GM10266 (cell line): ENCODE results near the gene ANKRD2.

ENCODE experiments used
- DNase-seq: peaks from one replicate; pipeline ENCODE4 v3.0.0; 2012; ENCODE audit errors: extremely low spot score
- TF ChIP-seq, protein P1 (sequence below): IDR thresholded peaks from 2 replicates; pipeline ENCODE4 v1.5.1; 2012; ENCODE audit warnings: mild to moderate bottlenecking, low read depth; ENCODE audit not compliant: control insufficient read depth, insufficient read depth; ENCODE audit errors: missing control alignments

The ANKRD2 gene

GRCh38 chr10:97611473-97611872 is 38.9 kb downstream of the ANKRD2 start:
- TF ChIP-seq, protein P1, sequence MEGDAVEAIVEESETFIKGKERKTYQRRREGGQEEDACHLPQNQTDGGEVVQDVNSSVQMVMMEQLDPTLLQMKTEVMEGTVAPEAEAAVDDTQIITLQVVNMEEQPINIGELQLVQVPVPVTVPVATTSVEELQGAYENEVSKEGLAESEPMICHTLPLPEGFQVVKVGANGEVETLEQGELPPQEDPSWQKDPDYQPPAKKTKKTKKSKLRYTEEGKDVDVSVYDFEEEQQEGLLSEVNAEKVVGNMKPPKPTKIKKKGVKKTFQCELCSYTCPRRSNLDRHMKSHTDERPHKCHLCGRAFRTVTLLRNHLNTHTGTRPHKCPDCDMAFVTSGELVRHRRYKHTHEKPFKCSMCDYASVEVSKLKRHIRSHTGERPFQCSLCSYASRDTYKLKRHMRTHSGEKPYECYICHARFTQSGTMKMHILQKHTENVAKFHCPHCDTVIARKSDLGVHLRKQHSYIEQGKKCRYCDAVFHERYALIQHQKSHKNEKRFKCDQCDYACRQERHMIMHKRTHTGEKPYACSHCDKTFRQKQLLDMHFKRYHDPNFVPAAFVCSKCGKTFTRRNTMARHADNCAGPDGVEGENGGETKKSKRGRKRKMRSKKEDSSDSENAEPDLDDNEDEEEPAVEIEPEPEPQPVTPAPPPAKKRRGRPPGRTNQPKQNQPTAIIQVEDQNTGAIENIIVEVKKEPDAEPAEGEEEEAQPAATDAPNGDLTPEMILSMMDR = no peak
- DNase-seq = no peak

- no peak for DNase-seq
- TF ChIP-seq, protein P1 = no peak
These were observed 39.8 kb downstream of the ANKRD2 start for GRCh38 chr10:97612386-97612785.

GRCh38 chr10:97618285-97618684 is 45.7 kb downstream of the ANKRD2 start:
- DNase-seq = no peak
- TF ChIP-seq, protein P1 = no peak

GRCh38 chr10:97618733-97619132 is 46.2 kb downstream of the ANKRD2 start:
- no peak for DNase-seq
- TF ChIP-seq, protein P1 = no peak

DNA sequence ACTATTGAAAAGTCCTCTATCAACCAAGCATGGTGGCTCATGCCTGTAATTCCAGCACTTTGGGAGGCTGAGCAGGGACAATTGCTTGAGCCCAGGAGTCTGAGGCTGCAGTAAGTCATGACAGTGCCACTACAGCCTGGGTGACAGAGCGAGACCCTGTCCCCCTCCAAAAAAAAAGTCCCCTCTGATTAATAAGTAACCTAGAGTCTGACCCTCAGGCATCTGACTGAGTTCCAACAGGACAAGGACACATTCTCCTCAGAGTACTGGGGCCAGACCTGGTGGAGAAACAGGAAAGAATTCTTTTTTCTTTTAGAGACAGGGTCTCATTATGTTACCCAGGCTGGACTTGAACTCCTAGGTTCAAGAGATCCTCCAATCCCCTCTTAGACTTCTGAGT is 50.7 kb downstream of the ANKRD2 start:
- TF ChIP-seq, protein P1 = no peak
- no peak for DNase-seq

GRCh38 chr10:97627731-97628130 is 55.2 kb downstream of the ANKRD2 start:
- DNase-seq = no peak
- TF ChIP-seq, protein P1 = no peak

- no peak for DNase-seq
- TF ChIP-seq, protein P1 = no peak
These were observed 55.6 kb downstream of the ANKRD2 start for GRCh38 chr10:97628228-97628627.
